Mesodermal cell (in vitro differentiated cells): Measurements from ENCODE around the gene CYP2B6. TPM values are rescaled to one million over a fixed set of nuclear protein-coding genes. Genes with fewer than 3 reads are reported as not detected.

Source experiments
- H3K27ac ChIP-seq: 2 replicates; pipeline ENCODE4 v1.7.0; 2013; ENCODE audit warnings: mild to moderate bottlenecking, low read depth, low read length, moderate library complexity; ENCODE audit not compliant: severe bottlenecking
- H3K36me3 ChIP-seq: 2 replicates; pipeline ENCODE4 v1.7.1; 2013; ENCODE audit warnings: mild to moderate bottlenecking, low read length, moderate library complexity; ENCODE audit not compliant: control insufficient read depth, insufficient read depth
- H3K4me1 ChIP-seq: one replicate; pipeline ENCODE4 v1.7.1; 2013; ENCODE audit warnings: mild to moderate bottlenecking, low read length; ENCODE audit not compliant: insufficient read depth, control insufficient read depth, poor library complexity, severe bottlenecking
- H3K4me3 ChIP-seq: 2 replicates; pipeline ENCODE4 v1.7.0; 2013; ENCODE audit warnings: low read length, control low read depth, mild to moderate bottlenecking; ENCODE audit not compliant: insufficient read depth, poor library complexity, severe bottlenecking; ENCODE audit errors: extremely low read depth
- H3K9me3 ChIP-seq: 2 replicates; pipeline ENCODE4 v1.7.1; 2013; ENCODE audit warnings: mild to moderate bottlenecking, low read length, moderate library complexity; ENCODE audit not compliant: control insufficient read depth
- WGBS, 2 experiments: methylation state at CpG; one replicate each; pipeline ENCODE4 v1.1.5; 2013; ENCODE audit warnings: missing lambda C conversion rate in 2 of 2; ENCODE audit not compliant: insufficient coverage in 2 of 2; 5-methylcytosine and 5-hydroxymethylcytosine counted together
- polyA plus RNA-seq, 2 experiments: library from polyadenylated mRNA; stranded (reverse); fragments of 50-300 nt; gene quantifications; one replicate each; pipeline ENCODE4 v1.2.3, GENCODE V29; 2013

Gene CYP2B6
- not detected for polyA plus RNA-seq (2013, experiment 1 of 2)
- not detected for polyA plus RNA-seq (2013, experiment 2 of 2)

DNA sequence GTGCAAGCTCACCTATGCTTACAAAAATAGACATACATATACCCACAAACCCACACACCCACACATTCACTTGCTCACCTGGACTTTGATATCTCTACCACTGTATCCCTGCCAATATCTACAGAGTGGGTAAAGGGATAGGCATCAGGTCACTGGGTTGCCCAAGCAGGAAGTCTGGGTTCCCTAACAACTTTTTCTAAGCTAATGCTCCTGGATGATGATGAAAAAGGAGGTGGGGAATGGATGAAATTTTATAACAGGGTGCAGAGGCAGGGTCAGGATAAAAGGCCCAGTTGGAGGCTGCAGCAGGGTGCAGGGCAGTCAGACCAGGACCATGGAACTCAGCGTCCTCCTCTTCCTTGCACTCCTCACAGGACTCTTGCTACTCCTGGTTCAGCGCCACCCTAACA lies at the start of gene CYP2B6:
Gene CYP2B6 (plus strand): TSS at position 311 of the 410 bp plus-strand sequence. CDS start 24 bp downstream, at position 335.
- H3K9me3 ChIP-seq = no peaks in the 10 kb centered on the region
- H3K4me3 ChIP-seq = no peak within 1 kb of the TSS
- 86% methylated on average over 1 of the region's 2 CpGs; no CpG with 5 or more reads in 1 of the 2 experiments for WGBS, 2 experiments
- no peaks in the 10 kb centered on the region for H3K36me3 ChIP-seq
- no peak within 1 kb of the TSS for H3K27ac ChIP-seq
- no peaks in the 10 kb centered on the region for H3K4me1 ChIP-seq

DNA sequence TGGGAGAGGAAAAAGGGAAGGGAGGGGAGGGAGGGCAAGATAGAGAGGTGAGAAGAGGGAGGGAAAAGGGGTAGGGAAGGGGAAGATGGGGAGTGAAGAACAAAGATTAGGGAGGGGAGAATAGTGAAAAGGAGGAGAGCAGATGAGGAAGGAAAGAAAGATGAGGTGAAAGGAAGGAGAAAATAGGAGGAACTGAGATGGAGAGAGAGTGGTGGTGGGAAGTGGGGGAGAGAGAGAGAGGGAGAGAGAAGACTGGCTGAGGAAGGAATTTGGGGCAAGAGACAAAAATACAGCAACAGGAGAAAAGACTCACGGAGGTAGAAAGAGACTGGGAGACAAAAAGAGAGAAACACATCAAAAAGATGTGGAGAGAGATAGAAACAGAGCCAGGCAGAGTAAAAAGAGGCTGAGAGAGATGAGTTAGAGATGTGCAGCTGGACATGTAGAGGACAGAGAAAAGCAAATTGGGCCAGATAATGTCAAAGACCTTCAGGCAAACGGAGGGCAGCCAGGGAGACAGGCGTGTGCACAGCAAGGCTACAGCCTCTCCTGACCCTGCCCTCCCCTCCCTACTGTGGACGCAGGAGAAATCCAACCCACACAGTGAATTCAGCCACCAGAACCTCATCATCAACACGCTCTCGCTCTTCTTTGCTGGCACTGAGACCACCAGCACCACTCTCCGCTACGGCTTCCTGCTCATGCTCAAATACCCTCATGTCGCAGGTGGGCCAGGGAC lies 49.4 kb upstream of the CYP2B6 start:
- peaks cover 4% of the 10 kb centered on the region for H3K9me3 ChIP-seq
- WGBS, 2 experiments = 82 to 93% methylated on average over 6 to 8 of the region's 9 CpGs
- H3K4me1 ChIP-seq = peaks cover 3% of the 10 kb centered on the region
- H3K36me3 ChIP-seq = no peaks in the 10 kb centered on the region
- H3K4me3 ChIP-seq = no peak overlapping the region
- H3K27ac ChIP-seq = no peak overlapping the region

DNA sequence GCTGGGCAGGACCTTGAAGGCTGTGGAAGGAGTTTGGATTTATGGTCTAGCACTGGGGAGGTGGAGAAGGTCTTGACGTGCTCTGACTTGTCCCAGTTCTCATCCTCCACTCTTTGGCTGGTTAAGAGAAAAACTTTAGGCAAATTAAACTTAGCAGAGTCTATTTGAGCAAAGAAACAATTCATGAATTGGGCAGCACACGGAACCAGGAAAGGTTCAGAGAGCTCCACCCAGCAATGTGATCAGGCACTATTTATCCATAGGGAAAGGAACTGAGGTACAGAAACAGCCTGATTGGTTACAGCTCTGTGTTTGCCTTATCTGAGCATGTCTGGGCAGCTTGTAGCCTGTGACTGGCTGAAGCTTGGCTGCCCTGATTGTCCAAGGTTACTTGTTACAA lies 45.4 kb upstream of the CYP2B6 start:
- Histone ChIP-seq H3K9me3 (peaks cover 4% of the 10 kb centered on the region), H3K4me3 (no peak overlapping the region), H3K27ac (no peak overlapping the region), H3K36me3 (no peaks in the 10 kb centered on the region), H3K4me1 (peaks cover 3% of the 10 kb centered on the region)
- 90 to 94% methylated on average over 2 of the region's 2 CpGs for WGBS, 2 experiments

DNA sequence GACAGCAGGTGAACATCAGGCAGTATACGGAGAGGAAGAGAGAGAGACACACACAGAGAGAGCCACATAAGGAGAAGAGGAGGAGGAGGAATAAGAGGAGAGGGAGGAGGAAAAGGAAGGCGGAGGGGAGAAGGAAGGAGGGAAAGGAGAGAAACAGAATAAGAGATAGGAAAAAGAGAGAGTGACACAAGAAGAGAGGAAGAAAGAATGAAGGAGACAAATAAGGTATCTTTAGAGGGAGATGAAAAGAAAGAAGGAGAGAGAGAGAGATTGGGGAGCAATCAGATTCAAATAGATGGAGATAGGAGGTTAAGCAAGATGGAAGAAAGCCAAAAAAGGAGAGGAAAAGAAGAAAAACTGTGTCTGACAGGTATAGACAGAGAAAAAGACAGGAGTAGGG lies 44.0 kb upstream of the CYP2B6 start:
- no peaks in the 10 kb centered on the region for H3K4me1 ChIP-seq

DNA sequence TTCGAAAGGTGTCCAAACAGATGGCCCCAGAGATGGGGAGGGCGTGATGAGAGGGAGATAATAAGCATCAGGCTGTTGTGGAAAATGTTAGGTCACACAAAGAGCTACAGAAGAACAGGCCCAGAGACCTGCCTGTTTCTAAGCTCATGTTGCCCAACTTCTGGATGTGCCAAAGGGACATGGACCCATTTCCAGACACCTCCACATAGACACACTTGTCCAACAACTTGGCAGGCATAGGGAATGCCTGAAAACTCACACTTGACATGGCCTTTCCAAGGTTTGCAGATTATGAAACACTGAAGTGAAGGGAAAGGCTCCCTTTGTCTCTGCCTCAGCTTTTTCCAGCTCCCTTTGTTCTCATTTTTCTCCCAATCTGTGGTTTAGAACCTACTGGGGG lies 43.5 kb upstream of the CYP2B6 start:
- Histone ChIP-seq H3K4me3 (no peak overlapping the region), H3K4me1 (no peaks in the 10 kb centered on the region), H3K27ac (no peak overlapping the region), H3K9me3 (peaks cover 7% of the 10 kb centered on the region), H3K36me3 (no peaks in the 10 kb centered on the region)
- WGBS, 2 experiments = 86% methylated on average over 1 of the region's 2 CpGs; no CpG with 5 or more reads in 1 of the 2 experiments

More for the DNA sequence above, 44.0 kb upstream of the CYP2B6 start:
- H3K36me3 ChIP-seq = no peaks in the 10 kb centered on the region
- 82 to 88% methylated on average over 2 of the region's 2 CpGs for WGBS, 2 experiments
- H3K9me3 ChIP-seq = peaks cover 5% of the 10 kb centered on the region
- H3K27ac ChIP-seq = no peak overlapping the region
- no peak overlapping the region for H3K4me3 ChIP-seq

DNA sequence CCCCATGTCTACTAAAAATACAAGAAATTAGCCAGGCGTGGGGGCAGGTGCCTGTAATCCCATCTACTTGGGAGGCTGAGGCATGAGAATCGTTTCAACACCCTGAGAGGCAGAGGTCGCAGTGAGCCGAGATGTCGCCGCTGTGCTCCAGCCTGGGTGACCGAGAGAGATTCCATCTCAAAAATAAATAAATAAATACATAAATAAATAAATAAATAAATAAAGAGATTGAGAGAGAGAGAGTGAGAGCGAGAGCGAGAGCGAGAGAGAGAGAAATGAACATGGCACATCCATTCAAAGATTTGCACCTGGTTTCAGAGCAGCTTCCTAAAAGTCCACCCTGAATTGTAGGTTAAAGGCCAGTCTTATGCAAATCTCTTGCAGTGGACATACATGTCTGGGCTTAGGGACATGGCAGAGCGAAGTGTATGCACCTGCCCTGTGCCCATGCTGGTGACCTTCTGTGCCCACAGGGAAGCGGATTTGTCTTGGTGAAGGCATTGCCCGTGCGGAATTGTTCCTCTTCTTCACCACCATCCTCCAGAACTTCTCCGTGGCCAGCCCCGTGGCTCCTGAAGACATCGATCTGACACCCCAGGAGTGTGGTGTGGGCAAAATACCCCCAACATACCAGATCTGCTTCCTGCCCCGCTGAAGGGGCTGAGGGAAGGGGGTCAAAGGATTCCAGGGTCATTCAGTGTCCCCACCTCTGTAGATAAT lies 42.3 kb upstream of the CYP2B6 start:
- no peak overlapping the region for H3K4me3 ChIP-seq
- H3K4me1 ChIP-seq = no peaks in the 10 kb centered on the region
- H3K9me3 ChIP-seq = peaks cover 18% of the 10 kb centered on the region
- H3K27ac ChIP-seq = no peak overlapping the region
- 93 to 95% methylated on average over 9 to 10 of the region's 18 CpGs for WGBS, 2 experiments
- no peaks in the 10 kb centered on the region for H3K36me3 ChIP-seq

DNA sequence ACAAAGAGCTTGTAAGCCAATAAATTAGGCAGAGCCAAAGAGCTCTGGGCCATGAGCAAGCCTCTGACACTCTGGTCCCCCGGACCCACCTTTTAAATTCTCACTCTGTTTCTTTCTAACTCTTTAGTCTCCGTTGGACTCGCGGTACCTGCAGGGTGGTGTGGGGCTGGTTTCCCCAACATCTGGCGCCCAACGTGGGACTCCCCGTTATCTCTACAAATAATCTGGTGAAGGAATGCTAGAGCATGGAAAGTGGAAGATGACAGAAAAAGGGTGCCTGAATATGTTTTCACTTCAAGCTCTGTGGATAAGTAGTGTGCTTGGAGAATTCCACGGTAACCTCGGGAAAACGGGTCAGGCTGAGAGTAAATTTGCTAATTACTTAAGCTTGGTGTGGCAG lies 36.5 kb upstream of the CYP2B6 start:
- no peaks in the 10 kb centered on the region for H3K4me1 ChIP-seq
- WGBS, 2 experiments = 92 to 93% methylated on average over 2 to 7 of the region's 10 CpGs
- no peak overlapping the region for H3K4me3 ChIP-seq
- no peak overlapping the region for H3K27ac ChIP-seq
- H3K36me3 ChIP-seq = no peaks in the 10 kb centered on the region
- H3K9me3 ChIP-seq = peaks cover 45% of the 10 kb centered on the region

DNA sequence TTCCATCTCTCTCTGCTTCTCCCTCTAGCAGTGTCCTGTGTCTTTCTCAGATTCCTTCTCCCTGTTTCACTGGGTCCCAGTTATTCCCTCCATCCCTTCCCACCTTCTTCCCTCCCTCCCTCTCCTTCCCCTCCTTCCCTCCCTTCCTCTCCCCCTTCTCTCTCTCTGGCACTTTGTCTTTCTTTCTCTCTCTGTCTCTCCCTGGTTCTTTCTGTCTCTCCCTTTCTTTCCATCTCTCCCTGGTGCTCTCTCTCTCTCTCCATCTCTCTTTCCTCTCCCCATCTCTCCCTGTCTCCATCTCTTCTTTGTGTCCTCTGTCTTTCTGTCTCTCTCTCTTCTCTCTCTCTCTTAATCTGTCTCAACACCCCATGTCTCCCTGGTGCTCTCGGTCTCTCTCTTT lies 31.7 kb upstream of the CYP2B6 start:
- whole genome bisulfite sequencing, 2 experiments = 71 to 77% methylated on average over 1 of the region's 1 CpG
- Histone ChIP-seq H3K27ac (no peak overlapping the region), H3K9me3 (peaks cover 25% of the 10 kb centered on the region), H3K36me3 (no peaks in the 10 kb centered on the region), H3K4me3 (no peak overlapping the region), H3K4me1 (no peaks in the 10 kb centered on the region)

DNA sequence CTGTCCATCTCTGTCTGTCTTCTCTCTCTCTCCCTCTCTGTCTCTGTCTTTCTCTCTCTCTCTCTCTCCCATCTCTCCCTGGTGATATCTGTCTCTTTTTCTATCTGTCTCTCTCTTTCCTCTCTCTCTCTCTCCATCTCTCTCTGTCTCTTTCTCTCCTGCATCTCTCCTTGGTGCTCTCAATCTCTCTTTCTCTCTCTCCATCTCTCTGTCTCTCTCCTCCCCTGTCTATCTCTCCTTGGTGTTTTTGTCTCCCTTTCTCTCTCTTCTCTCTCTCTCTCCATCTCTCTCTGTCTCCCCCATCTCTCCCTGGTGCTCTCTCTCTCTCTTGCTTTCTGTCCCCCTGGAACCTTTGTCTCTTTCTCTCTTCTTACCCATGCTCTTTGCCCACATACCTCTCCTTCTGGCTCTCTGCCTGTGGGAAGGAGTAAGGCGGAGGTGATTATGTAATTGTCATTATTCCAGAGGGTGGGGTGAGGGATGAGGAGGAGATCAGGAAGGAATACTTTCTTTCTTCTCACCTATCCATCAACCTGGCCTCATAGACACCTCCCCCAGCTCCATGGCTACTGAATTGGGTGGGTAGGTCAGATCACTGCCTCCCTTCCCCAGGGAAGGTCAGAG lies 30.9 kb upstream of the CYP2B6 start:
- H3K9me3 ChIP-seq = peaks cover 16% of the 10 kb centered on the region
- no peaks in the 10 kb centered on the region for H3K4me1 ChIP-seq
- H3K36me3 ChIP-seq = no peaks in the 10 kb centered on the region
- no peak overlapping the region for H3K4me3 ChIP-seq
- no CpG with 5 or more reads among the region's 1 CpG for WGBS, 2 experiments
- H3K27ac ChIP-seq = no peak overlapping the region

DNA sequence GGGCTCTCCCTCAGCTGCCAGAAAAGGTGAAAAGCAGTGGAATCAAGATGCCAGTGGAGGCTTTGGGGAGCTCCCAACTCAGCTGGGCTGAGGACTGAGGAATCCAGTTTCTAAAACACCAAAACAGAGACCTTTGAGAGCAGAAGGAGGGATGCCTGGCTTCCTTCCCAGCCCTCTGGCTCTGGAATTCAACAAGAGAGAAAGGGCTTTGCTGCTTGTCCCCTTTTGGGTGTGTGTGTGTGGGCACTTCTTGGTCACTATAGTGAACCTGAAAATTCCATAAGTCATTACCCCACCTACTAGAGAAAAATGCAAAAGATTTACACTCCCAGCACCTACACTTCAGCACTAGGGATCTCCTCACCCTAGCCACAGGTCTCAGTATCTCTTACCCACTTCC lies 30.3 kb upstream of the CYP2B6 start:
- no peaks in the 10 kb centered on the region for H3K4me1 ChIP-seq
- no peak overlapping the region for H3K27ac ChIP-seq
- H3K9me3 ChIP-seq = peaks cover 10% of the 10 kb centered on the region
- H3K36me3 ChIP-seq = no peaks in the 10 kb centered on the region
- no peak overlapping the region for H3K4me3 ChIP-seq
